AG04449 (cell line): ENCODE results near the gene RAP2A.

ENCODE experiments used
- CTCF ChIA-PET: fragments of 350-600 bp; formaldehyde crosslinking; extraction: SDS; loops from one replicate; lab custom pipeline; 2021; ENCODE audit warnings: antibody characterized with exemption; lab: Yijun Ruan, JAX
- POLR2A ChIA-PET: fragments of 400-600, 350-600 bp; formaldehyde crosslinking; extraction: SDS; loops from one replicate; lab custom pipeline; 2020; ENCODE audit warnings: antibody characterized with exemption, inconsistent platforms; lab: Yijun Ruan, JAX
- DNase-seq: peaks from one replicate; pipeline ENCODE4 v3.0.0-alpha.2; 2010; ENCODE audit warnings: low read depth, low spot score
- H3K4me3 ChIP-seq: 2 replicates; pipeline ENCODE4 v1.5.1; 2011; ENCODE audit warnings: low read depth, mild to moderate bottlenecking, control low read depth, low read length
- CTCF ChIP-seq: IDR thresholded peaks from one replicate; pipeline ENCODE4 v1.5.1; 2011; ENCODE audit warnings: mild to moderate bottlenecking, moderate library complexity, low read length, control low read depth, inconsistent platforms; ENCODE audit not compliant: insufficient read depth; ENCODE audit errors: missing control alignments

RAP2A gene

GRCh38 chr13:97506511-97506910 lies 72.5 kb downstream of the RAP2A start:
- H3K4me3 ChIP-seq: no peak overlapping the region
- ChIA-PET POLR2A (no interaction called here), CTCF (no interaction called here)
- DNase-seq: no peak
- TF ChIP-seq CTCF: no peak

- ChIA-PET POLR2A (no interaction called here), CTCF (no interaction called here)
- no peak for DNase-seq
- no peak for TF ChIP-seq CTCF
- H3K4me3 ChIP-seq: no peak overlapping the region
Observed at GRCh38 chr13:97512732-97513131, 78.8 kb downstream of the RAP2A start.

- TF ChIP-seq CTCF: no peak
- POLR2A ChIA-PET: no interaction called here
- DNase-seq: no peak
- no peak overlapping the region for H3K4me3 ChIP-seq
- CTCF ChIA-PET: no interaction called here
Observed at GRCh38 chr13:97515643-97516042, 81.7 kb downstream of the RAP2A start.

- ChIA-PET POLR2A (no interaction called here), CTCF (no interaction called here)
- no peak for TF ChIP-seq CTCF
- no peak overlapping the region for H3K4me3 ChIP-seq
- no peak for DNase-seq
Observed at GRCh38 chr13:97517967-97518366, 84.0 kb downstream of the RAP2A start.
